Heart left ventricle (tissue), 13 donors: ENCODE results near the gene SLC25A2.

ENCODE experiments used
- CTCF ChIP-seq, 12 donors: fragments of 200-600 bp; sonication (generic) in 4 of 12; IDR thresholded peaks; one replicate each; pipeline versions ENCODE4 v1.5.0 to v1.8.0; 2018 to 2022; ENCODE audit warnings: antibody characterized with exemption in 12 of 12, mild to moderate bottlenecking in 5 of 12
- POLR2A ChIP-seq, 2 donors: fragments of 450-650 bp; IDR thresholded peaks; one replicate each; pipeline ENCODE4 v1.6.1; 2017; ENCODE audit warnings: antibody characterized with exemption in 2 of 2, mild to moderate bottlenecking in 2 of 2, moderate library complexity in 2 of 2
- donor health status: ischemic (EF 13 %, LVEDD 7.1; RV severe dilation, severe dysfunction).
- donor health status: DM: no; HTN: yes; CAD: no.
- donor health status: DM: no; HTN: no; CAD: no.
- donor health status: ischemic (EF 25% LVEDD 6.9; RV normal size, moderate dysfunction).
- donor health status: ischemic (EF 25% LVEDD 5.7; RV mildly dilated, moderate dysfunction).
- donor health status: ischemic (EF 35%, LVEDD 5.7; RV mildly dilated, moderate dysfunction).
- donor health status: nonischemic (EF 11% LVEDD 7.7; RV severe dilation, severe dysfunction).
- donor health status: DM: yes; HTN: yes; CAD: no.
- donor health status: PGD.
- donor health status: ischemic (EF 29% LVEDD 5.4; RV normal size, mild dysfunction).
- donor health status: nonischemic (EF 23%, LVEDD 6.1; RV moderate dilation, normal function).

GRCh38 chr5:141258948-141259347, 44.9 kb downstream of the SLC25A2 start:
- TF ChIP-seq POLR2A (IDR thresholded peaks at IDR 0.05), result no peak
- TF ChIP-seq CTCF (IDR thresholded peaks at IDR 0.05), result no peak
